GM23248 (cell line): ENCODE data around the gene COL15A1.

Experiments used
- EZH2 ChIP-seq: fragments of 200-600 bp; sonication (generic); IDR thresholded peaks from 2 replicates; pipeline ENCODE4 v1.6.1; 2018; ENCODE audit warnings: antibody characterized with exemption, mild to moderate bottlenecking; ENCODE audit not compliant: insufficient read depth, poor library complexity, severe bottlenecking
- EZH2phosphoT487 ChIP-seq: fragments of 200-600 bp; sonication (generic); IDR thresholded peaks from 2 replicates; pipeline ENCODE4 v1.6.1; 2018; ENCODE audit warnings: antibody characterized with exemption, moderate library complexity, mild to moderate bottlenecking, low read depth; ENCODE audit not compliant: insufficient read depth

GRCh38 chr9:99027443-99027842 lies 83.7 kb downstream of the COL15A1 start:
- TF ChIP-seq EZH2: no peak
- no peak for TF ChIP-seq EZH2phosphoT487
